ENCODE data around the gene MS4A5. TPM values are rescaled to one million over a fixed set of nuclear protein-coding genes. Genes with fewer than 3 reads are reported as not detected.

The MS4A5 gene
- total and polyA plus RNA-seq, 2 of the 13 experiments (the other 11 are each of a cell fraction or from before 2014, with no cell fraction given): not detected

- Histone ChIP-seq H3K27me3 (ENCODE audit: control insufficient read depth in 1 of 2, insufficient read depth in 2 of 2, low read length in 2 of 2) (no peaks in the 10 kb centered on the region), H3K4me2 (ENCODE audit: low read depth, low read length) (no peak overlapping the region), H3K9ac (ENCODE audit: insufficient read depth, low read depth, low read length) (no peak overlapping the region), H4K20me1 (ENCODE audit: insufficient read depth, low read length) (no peaks in the 10 kb centered on the region), H2AFZ (ENCODE audit: low read length) (no peak overlapping the region), H3K4me3 (replicated peaks in 1 of 3; ENCODE audit: insufficient read depth in 1 of 3, low read depth in 2 of 3, low read length in 3 of 3) (no peak overlapping the region), H3K4me1 (ENCODE audit: insufficient read depth, low read length) (no peaks in the 10 kb centered on the region), H3K27ac (ENCODE audit: extremely low read length, insufficient read depth, low read length) (no peak overlapping the region), H3K9me3 (ENCODE audit: low read length) (no peaks in the 10 kb centered on the region), H3K79me2 (ENCODE audit: insufficient read depth, low read length) (no peaks in the 10 kb centered on the region), H3K36me3 (replicated peaks in 1 of 2; ENCODE audit: control insufficient read depth in 1 of 2, insufficient read depth in 2 of 2, low read length in 2 of 2) (no peaks in the 10 kb centered on the region)
- in situ Hi-C loops (cut with HindIII; ENCODE audit: extremely low pct_ligation_motif_present, low pct_unique_long_range_greater_than_20kb) (no loop called here), intact Hi-C loops (cut with micrococcal nuclease; ENCODE audit: unreplicated experiment) (no loop called here)
- ChIA-PET CTCF (ENCODE audit: low intra/inter-chr PET ratio, low total read pairs) (no interaction called here), POLR2A (no interaction called here)
- BruUV-seq (replicated peaks): no TSS peak
- 3% methylated on average over 5 of the region's 5 CpGs for WGBS (ENCODE audit: low lambda C conversion rate)
- ATAC-seq (no peak), FAIRE-seq (no peak), DNase-seq (ENCODE audit: low spot score) (no peak)
- TF ChIP-seq TCF12 (IDR thresholded peaks at IDR 0.05) (no peak), TCF12 (CRISPR knock-in tag; IDR thresholded peaks at IDR 0.05) (no peak), BRF2 (CRISPR knock-in tag; IDR thresholded peaks at IDR 0.05) (no peak), CERS6 (CRISPR knock-in tag; IDR thresholded peaks at IDR 0.05) (no peak), TOE1 (CRISPR knock-in tag; IDR thresholded peaks at IDR 0.05) (no peak)
These were observed 40.0 kb upstream of the MS4A5 start for GRCh38 chr11:60389279-60389910.

GRCh38 chr11:60390419-60390818 is 39.0 kb upstream of the MS4A5 start:
- no peak overlapping the region for H3K9ac ChIP-seq (ENCODE audit: insufficient read depth, low read depth, low read length)
- H3K9me3 ChIP-seq (ENCODE audit: low read length): no peaks in the 10 kb centered on the region
- H3K79me2 ChIP-seq (ENCODE audit: insufficient read depth, low read length): no peaks in the 10 kb centered on the region
- no peak overlapping the region for H3K4me3 ChIP-seq (replicated peaks in 1 of 3; ENCODE audit: insufficient read depth in 1 of 3, low read depth in 2 of 3, low read length in 3 of 3)
- FAIRE-seq: no peak
- ChIA-PET POLR2A (no interaction called here), CTCF (ENCODE audit: low intra/inter-chr PET ratio, low total read pairs) (no interaction called here)
- no peak for DNase-seq (ENCODE audit: low spot score)
- H3K4me2 ChIP-seq (ENCODE audit: low read depth, low read length): no peak overlapping the region
- no peaks in the 10 kb centered on the region for H4K20me1 ChIP-seq (ENCODE audit: insufficient read depth, low read length)
- ATAC-seq: no peak
- H3K27me3 ChIP-seq (ENCODE audit: control insufficient read depth in 1 of 2, insufficient read depth in 2 of 2, low read length in 2 of 2): no peaks in the 10 kb centered on the region
- H3K27ac ChIP-seq (ENCODE audit: extremely low read length, insufficient read depth, low read length): no peak overlapping the region
- no peaks in the 10 kb centered on the region for H3K36me3 ChIP-seq (replicated peaks in 1 of 2; ENCODE audit: control insufficient read depth in 1 of 2, insufficient read depth in 2 of 2, low read length in 2 of 2)
- in situ Hi-C loops (cut with HindIII; ENCODE audit: extremely low pct_ligation_motif_present, low pct_unique_long_range_greater_than_20kb) (no loop called here), intact Hi-C loops (cut with micrococcal nuclease; ENCODE audit: unreplicated experiment) (no loop called here)
- no peak overlapping the region for H2AFZ ChIP-seq (ENCODE audit: low read length)
- TF ChIP-seq RAD21 (CRISPR knock-in tag; IDR thresholded peaks at IDR 0.05): no peak
- TF ChIP-seq ZNF142 (CRISPR knock-in tag; IDR thresholded peaks at IDR 0.05): no peak
- no peak for TF ChIP-seq ZNF30 (CRISPR knock-in tag; IDR thresholded peaks at IDR 0.05)
- BruUV-seq (replicated peaks): no TSS peak
- H3K4me1 ChIP-seq (ENCODE audit: insufficient read depth, low read length): no peaks in the 10 kb centered on the region
